Spleen (tissue), 11 donors: Measurements from ENCODE around the gene SFT2D1. TPM values are rescaled to one million over a fixed set of nuclear protein-coding genes. Genes with fewer than 3 reads are reported as not detected.

Source experiments
- DNase-seq: peaks from one replicate; pipeline ENCODE4 v3.0.0-alpha.2; 2020
- H3K27ac ChIP-seq, 8 donors: fragments of 200-600 bp; sonication (generic) in 7 of 8; 1 replicate in 4 of 8; 2 replicates in 4 of 8; pipeline versions ENCODE4 v1.5.0 to v1.8.0; 2016 to 2021; ENCODE audit warnings: inconsistent platforms in 4 of 8, mild to moderate bottlenecking in 4 of 8, moderate library complexity in 1 of 8
- H3K27me3 ChIP-seq, 7 donors: fragments of 200-600 bp; sonication (generic) in 6 of 7; replicated peaks in 1 of 7; 1 replicate in 4 of 7; 2 replicates in 3 of 7; pipeline versions ENCODE4 v1.5.0 to v1.8.0; 2016 to 2021; ENCODE audit warnings: inconsistent platforms in 3 of 7, mild to moderate bottlenecking in 1 of 7
- H3K36me3 ChIP-seq, 6 donors: fragments of 200-600 bp; sonication (generic) in 5 of 6; 1 replicate in 4 of 6; 2 replicates in 2 of 6; pipeline versions ENCODE4 v1.5.0 to v1.8.0; 2016 to 2021; ENCODE audit warnings: inconsistent platforms in 2 of 6
- H3K4me1 ChIP-seq, 6 donors: fragments of 200-600 bp; sonication (generic) in 5 of 6; 1 replicate in 3 of 6; 2 replicates in 3 of 6; pipeline versions ENCODE4 v1.5.0 to v1.8.0; 2016 to 2021; ENCODE audit warnings: inconsistent platforms in 3 of 6
- H3K4me3 ChIP-seq, 8 donors: fragments of 200-600 bp; sonication (generic) in 7 of 8; 1 replicate in 4 of 8; 2 replicates in 4 of 8; pipeline versions ENCODE4 v1.5.0 to v1.8.0; 2016 to 2021; ENCODE audit warnings: inconsistent platforms in 4 of 8, mild to moderate bottlenecking in 4 of 8, moderate library complexity in 2 of 8
- H3K9me3 ChIP-seq, 8 donors: fragments of 200-600 bp; sonication (generic) in 7 of 8; 1 replicate in 4 of 8; 2 replicates in 4 of 8; pipeline versions ENCODE4 v1.5.0 to v1.8.0; 2016 to 2021; ENCODE audit warnings: inconsistent platforms in 4 of 8
- POLR2A ChIP-seq, 3 donors: fragments of 450-650 bp; IDR thresholded peaks; one replicate each; pipeline ENCODE4 v1.5.1; 2017; ENCODE audit warnings: antibody characterized with exemption in 3 of 3, mild to moderate bottlenecking in 1 of 3
- POLR2AphosphoS5 ChIP-seq, 3 donors: sonication (generic); formaldehyde crosslinking; IDR thresholded peaks; one replicate each; pipeline ENCODE4 v1.5.1; 2017; ENCODE audit warnings: antibody characterized with exemption in 3 of 3
- WGBS, 5 donors: extraction: QIAGEN DNeasy Blood & Tissue Kit in 3 of 5; methylation state at CpG; one replicate each; pipeline versions ENCODE4 v1.1.5 to v1.1.7; 2013 to 2018; 5-methylcytosine and 5-hydroxymethylcytosine counted together
- intact Hi-C: fragments of 100-400 bp; cut with DNase I; formaldehyde crosslinking; loops from one replicate; pipeline ENCODE4 v1.15.0; 2023; ENCODE audit warnings: low total_unique reads
- polyA plus RNA-seq, 3 donors: library from polyadenylated mRNA; stranded (reverse); fragments of 200-250 nt; gene quantifications; one replicate each; pipeline ENCODE4 v1.2.1, GENCODE V29; 2013
- total RNA-seq, 7 donors: library from RNA; depleted of rRNA in 3 of 7; stranded (reverse); fragments of >200 nt in 3 of 7; fragmentation: NEBNext Ultra II Directional in 4 of 7; extraction: Animal tissue kit (Norgen Biotek cat#: 25700) in 4 of 7; gene quantifications; one replicate each; pipeline versions ENCODE4 v1.1.0 to v1.2.1, GENCODE V29; 2016 to 2021
- TF ChIP-seq, protein P1 (sequence below), 11 experiments: fragments of 200-600 bp in 7 of 11; fragments of 450-650 bp in 4 of 11; sonication (generic) in 4 of 11; IDR thresholded peaks in 8 of 11; conservative IDR thresholded peaks in 3 of 11; 1 replicate in 7 of 11; 2 replicates in 4 of 11; pipeline versions ENCODE4 v1.4.0 to v1.8.0; 2016 to 2021; ENCODE audit warnings: antibody characterized with exemption in 11 of 11, inconsistent platforms in 4 of 11, mild to moderate bottlenecking in 1 of 11
- donor health status: healthy with polysubstance abuse.
- donor health status: DM: no; HTN: no; CAD: no; lungs with moderate emphysema.
- donor health status: DM: no; HTN: no; CAD: no.
- donor health status: Bipolar disorder and iron deficiency.
- donor health status: healthy.
- donor health status: DM: no; HTN: no; CAD: no.
- donor health status: DM: yes; HTN: yes; CAD: no.

SFT2D1 gene
- total and polyA plus RNA-seq, 10 donors: 46.0 to 71.0 (median 55.5) TPM

DNA sequence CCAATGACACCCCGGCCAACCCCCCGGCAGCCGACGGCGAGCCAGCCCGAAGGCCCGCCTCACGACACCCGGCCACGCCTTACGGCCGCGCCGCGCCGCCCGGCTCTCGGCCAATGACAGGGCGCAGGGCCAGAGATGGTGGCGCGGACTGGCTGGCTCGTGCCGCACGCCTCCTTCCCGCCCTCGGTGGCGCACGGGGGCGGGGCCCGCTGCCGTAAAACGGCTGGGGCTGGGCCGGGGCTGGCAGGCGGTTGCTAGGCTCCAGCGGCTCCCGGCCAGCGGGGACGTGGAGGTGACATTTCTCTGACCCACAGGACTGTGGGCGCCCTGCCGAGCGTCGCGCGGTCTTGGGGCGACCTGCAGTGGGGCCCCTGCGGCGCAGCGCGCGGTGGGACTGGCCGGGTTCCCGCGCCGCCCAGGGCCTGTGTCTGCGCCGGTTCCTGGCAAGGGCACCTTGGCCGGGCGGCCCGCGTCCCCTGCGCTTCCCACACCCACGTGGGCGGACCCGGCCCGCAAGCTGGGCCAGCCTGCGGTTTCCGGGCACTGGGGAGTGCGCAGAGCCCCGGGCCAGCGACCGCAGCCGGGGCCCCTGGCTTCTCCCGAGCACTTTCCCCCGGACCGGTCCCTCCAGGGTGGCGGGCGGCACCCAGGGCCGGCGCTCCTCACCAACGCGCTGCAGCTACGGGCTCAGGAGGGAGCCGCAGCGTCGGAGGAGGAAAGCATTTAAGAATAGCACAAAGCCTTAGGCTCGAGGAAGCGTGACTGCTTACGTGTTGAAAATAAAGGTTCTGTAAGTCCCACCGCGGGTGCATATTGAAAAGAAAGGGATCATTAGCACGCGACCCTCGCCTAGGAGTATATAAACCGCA is 40.8 kb upstream of the SFT2D1 start, which contains the start of gene MPC1:
Gene MPC1, minus strand, starts transcription at position 8 of the 869 bp plus-strand sequence. CDS start 64 bp downstream, outside the sequence.
- H3K27me3 ChIP-seq: no peaks in the 10 kb centered on the region
- peaks cover 4 to 47% (median 18%) of the 10 kb centered on the region in 6 donors for H3K4me1 ChIP-seq
- no peaks in the 10 kb centered on the region for H3K9me3 ChIP-seq
- H3K36me3 ChIP-seq: no peaks in the 10 kb centered on the region
- peak within 1 kb of the TSS; percentile 85 to 96 (median 90) for H3K27ac ChIP-seq
- intact Hi-C loops: no loop called here
- peak; percentile 99 for DNase-seq
- TF ChIP-seq, protein P1, sequence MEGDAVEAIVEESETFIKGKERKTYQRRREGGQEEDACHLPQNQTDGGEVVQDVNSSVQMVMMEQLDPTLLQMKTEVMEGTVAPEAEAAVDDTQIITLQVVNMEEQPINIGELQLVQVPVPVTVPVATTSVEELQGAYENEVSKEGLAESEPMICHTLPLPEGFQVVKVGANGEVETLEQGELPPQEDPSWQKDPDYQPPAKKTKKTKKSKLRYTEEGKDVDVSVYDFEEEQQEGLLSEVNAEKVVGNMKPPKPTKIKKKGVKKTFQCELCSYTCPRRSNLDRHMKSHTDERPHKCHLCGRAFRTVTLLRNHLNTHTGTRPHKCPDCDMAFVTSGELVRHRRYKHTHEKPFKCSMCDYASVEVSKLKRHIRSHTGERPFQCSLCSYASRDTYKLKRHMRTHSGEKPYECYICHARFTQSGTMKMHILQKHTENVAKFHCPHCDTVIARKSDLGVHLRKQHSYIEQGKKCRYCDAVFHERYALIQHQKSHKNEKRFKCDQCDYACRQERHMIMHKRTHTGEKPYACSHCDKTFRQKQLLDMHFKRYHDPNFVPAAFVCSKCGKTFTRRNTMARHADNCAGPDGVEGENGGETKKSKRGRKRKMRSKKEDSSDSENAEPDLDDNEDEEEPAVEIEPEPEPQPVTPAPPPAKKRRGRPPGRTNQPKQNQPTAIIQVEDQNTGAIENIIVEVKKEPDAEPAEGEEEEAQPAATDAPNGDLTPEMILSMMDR (IDR thresholded peaks at IDR 0.05 in 8 of 11, conservative IDR thresholded peaks at IDR 0.05 in 3 of 11): peak in 3 of 11 experiments; percentile 19 to 31 (median 24)
- TF ChIP-seq POLR2AphosphoS5 (IDR thresholded peaks at IDR 0.05) (peak; percentile 88 to 95 (median 93)), POLR2A (IDR thresholded peaks at IDR 0.05) (no peak)
- H3K4me3 ChIP-seq: peak within 1 kb of the TSS; percentile 72 to 99 (median 92)
- WGBS, 5 donors: 0% methylated on average over 49 to 94 of the region's 94 CpGs

DNA sequence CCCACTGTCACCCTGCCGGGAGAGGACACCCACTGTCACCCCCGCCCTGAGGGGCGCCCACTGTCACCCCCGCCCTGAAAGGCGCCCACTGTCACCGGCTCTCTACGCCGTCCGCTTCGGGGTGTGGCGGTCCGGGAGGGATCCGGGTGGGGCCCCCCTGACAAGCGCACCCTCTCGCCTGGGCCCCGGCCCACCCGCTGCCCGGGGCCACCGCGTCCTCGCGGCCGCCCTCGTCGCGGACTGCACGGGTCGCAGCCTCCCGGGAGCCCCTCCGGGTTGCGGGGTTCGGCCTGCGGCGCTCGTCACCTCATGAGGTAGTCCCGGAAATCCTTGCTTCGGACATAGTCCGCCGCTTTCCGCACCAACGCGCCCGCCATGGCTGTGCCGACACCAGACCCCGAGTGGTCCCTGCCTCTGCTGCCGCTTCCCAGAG is 40.2 kb upstream of the SFT2D1 start:
- no peak for TF ChIP-seq POLR2AphosphoS5 (IDR thresholded peaks at IDR 0.05)
- peak in 1 of 3 donors; percentile 78 for TF ChIP-seq POLR2A (IDR thresholded peaks at IDR 0.05)
- TF ChIP-seq, protein P1 (IDR thresholded peaks at IDR 0.05 in 8 of 11, conservative IDR thresholded peaks at IDR 0.05 in 3 of 11): no peak
- Histone ChIP-seq H3K4me1 (peaks cover 4 to 41% (median 18%) of the 10 kb centered on the region in 6 donors), H3K27me3 (no peaks in the 10 kb centered on the region), H3K36me3 (no peaks in the 10 kb centered on the region), H3K4me3 (peak overlapping the region; percentile 72 to 99 (median 92)), H3K9me3 (no peaks in the 10 kb centered on the region), H3K27ac (peak overlapping the region; percentile 50 to 96 (median 90))
- no peak for DNase-seq
- 0 to 1% (median 0%) methylated on average over 8 to 46 of the region's 46 CpGs for WGBS, 5 donors
- intact Hi-C loops: no loop called here

DNA sequence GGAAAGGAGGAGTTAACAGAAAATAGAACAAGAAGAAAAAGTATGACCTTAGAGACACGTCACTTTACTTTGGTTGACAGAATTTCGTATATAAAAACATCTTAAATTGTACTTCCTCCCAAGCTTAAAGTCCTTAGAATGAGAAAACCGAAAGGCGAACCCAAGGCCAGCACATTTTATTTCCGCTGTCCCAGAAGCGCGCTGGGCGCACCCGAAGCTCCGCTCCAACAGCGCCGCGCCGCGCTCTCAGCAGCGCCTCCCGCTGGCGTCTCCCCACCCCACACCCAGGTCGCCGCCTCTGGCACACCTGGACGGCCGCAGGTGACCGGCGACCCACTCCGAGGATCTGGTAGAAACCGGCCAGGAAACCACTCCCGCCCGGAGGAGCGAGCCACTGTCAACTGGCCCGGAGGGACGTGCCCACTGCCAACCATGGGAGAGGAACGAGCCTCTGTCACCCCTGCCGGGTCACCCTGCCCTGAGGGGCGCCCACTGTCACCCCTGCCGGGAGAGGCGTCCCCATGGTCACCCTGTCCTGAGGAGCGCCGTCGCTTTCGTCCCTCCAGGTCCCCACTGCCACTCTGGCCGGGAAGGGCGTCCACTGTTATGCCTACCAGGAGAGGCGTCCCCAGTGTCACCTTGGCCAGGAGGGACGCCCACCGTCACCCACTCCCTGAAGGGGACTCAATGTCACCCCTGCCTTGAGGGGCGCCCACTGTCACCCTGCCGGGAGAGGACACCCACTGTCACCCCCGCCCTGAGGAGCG is 39.6 kb upstream of the SFT2D1 start:
- no peaks in the 10 kb centered on the region for H3K36me3 ChIP-seq
- DNase-seq: peak; percentile 95
- H3K27ac ChIP-seq: peak overlapping the region; percentile 50 to 96 (median 90)
- intact Hi-C loops: no loop called here
- TF ChIP-seq, protein P1 (IDR thresholded peaks at IDR 0.05 in 8 of 11, conservative IDR thresholded peaks at IDR 0.05 in 3 of 11): peak; percentile 69 to 94 (median 86)
- TF ChIP-seq POLR2AphosphoS5 (IDR thresholded peaks at IDR 0.05) (peak; percentile 70 to 87 (median 80)), POLR2A (IDR thresholded peaks at IDR 0.05) (no peak)
- WGBS, 5 donors: 0 to 1% (median 0%) methylated on average over 25 to 49 of the region's 49 CpGs
- H3K4me3 ChIP-seq: peak overlapping the region; percentile 72 to 99 (median 92)
- H3K9me3 ChIP-seq: no peaks in the 10 kb centered on the region
- H3K27me3 ChIP-seq: no peaks in the 10 kb centered on the region
- peaks cover 4 to 41% (median 18%) of the 10 kb centered on the region in 6 donors for H3K4me1 ChIP-seq
